HG02588 (cell line): ENCODE measurements around the gene TTL.

Experiments
- ATAC-seq: cut with Tn5 transposase; IDR thresholded peaks from one replicate; pipeline ENCODE4 v1.9.1; 2021; ENCODE audit warnings: mild to moderate bottlenecking, moderate library complexity; ENCODE audit not compliant: unreplicated experiment

TTL gene

DNA sequence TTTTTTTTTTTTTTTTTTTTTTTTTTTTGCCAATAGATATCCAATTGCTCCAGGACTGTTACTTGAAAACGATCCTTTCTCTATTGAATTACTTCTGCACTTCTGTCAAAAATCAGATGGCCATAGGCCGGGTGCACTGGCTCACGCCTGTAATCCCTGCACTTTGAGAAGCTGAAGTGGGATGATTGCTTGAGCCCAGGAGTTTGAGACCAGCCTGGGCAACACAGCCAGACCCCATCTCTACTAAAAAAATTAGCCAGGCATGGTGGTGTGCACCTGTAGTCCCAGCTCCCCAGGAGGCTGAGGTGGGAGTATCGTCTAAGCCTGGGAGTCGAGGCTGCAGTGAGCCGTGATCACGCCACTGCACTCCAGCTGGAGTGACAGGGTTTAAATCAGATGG is 98.1 kb downstream of the TTL start:
- ATAC-seq: no peak

DNA sequence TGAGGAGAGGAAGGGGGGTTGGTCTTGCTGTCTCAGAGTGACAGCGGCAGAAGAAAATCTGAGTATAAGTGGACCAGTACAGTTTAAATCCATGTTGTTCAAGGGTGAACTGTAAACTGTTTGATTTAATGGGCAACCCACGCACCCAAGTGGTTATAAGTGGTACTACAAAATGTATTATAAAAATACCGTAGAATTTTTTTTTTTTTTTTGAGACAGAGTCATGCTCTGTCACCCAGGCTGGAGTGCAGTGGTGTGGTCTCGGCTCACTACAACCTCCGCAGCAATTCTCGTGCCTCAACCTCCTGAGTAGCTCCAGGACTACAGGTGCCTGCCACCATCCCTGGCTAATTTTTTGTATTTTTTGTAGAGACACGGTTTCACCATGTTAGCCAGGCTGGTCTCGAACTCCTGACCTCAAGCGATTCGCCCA is 100.4 kb downstream of the TTL start:
- ATAC-seq: no peak

DNA sequence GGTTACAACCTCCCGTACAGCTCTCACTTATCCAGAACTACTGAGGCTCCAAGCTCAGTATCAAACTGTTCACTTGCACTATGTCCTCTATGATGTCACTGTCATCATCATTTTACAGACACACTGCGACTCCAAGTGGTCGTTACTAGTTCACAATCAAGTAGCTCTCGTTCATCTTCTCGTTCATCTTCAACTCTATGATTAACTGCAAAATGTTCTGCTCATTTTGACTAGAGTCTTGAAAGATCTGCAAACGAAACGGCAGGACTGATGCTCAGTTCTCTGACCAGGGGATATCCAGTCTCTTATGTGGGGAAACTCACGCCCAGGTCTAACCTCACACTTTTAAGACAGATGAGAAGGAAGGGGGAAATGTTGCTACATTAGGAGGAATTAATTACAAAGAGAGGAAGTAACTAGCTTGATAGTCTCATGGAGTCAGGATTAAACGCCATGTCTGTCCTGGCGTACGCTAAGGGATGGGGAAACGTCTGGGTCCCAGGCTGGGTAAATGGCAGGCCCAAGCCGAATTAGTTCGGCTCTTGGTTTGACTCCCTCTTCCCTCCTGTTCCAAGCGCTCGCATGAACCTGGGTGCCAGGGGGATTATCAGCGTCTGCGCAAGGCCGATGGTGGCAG is 101.7 kb downstream of the TTL start:
- ATAC-seq: no peak

DNA sequence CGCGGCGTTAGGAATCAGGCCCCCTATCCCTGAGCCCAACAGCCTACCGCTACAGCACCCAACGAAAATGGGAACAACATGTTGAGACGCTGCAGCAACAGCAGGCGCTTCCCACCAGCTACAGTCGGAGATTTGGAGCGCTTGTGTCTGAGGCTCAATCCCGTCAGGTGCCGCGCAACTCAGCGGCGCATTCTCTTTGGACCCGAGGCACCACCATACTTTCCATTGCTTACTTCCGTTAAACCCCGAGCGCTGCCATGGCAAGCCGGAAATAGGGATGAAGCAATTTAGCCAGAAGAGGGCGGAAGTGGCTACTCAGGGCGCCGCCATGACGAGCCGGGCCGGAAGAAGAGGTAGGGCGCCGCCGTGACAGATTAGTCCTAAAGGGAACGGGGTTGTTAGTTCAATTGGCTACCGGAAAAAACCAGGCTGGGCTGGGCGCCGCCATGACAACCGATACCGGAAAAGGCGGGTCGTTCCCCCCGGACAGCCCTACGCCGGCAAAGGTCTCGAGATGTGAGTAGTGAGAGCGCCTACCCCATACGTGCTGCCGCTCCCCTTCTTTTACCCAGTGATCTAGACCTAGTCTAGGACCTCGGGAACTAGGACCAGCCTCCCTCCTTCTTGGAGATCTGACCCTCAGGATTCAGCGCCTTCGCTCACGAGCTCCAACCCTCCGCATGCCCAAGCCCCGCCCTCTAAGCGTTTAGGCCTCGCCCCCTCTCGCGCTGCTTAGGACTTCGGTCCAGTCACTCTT is 102.4 kb downstream of the TTL start, which contains the start of gene CHCHD5:
Gene CHCHD5 (plus strand): TSS at position 476 of the 757 bp plus-strand sequence. CDS start 39 bp downstream, at position 515.
- peak; percentile 89 for ATAC-seq

DNA sequence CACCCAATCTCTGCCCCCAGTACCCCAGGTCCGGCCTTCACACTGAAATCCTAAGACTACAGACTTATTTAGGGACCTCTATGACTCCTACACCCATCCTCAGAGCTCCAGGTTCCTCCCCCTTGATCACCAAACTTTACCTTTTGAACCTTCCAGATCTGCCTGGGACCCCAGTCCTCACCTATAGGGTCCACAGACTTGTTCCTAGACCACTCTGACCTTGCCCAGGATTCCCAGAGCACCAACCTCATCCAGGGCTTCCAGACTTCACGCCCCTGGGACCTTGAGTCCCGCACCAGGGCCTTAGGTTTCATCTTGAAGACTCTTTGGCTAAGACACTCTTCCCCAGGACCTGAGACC is 102.9 kb downstream of the TTL start:
- no peak for ATAC-seq

DNA sequence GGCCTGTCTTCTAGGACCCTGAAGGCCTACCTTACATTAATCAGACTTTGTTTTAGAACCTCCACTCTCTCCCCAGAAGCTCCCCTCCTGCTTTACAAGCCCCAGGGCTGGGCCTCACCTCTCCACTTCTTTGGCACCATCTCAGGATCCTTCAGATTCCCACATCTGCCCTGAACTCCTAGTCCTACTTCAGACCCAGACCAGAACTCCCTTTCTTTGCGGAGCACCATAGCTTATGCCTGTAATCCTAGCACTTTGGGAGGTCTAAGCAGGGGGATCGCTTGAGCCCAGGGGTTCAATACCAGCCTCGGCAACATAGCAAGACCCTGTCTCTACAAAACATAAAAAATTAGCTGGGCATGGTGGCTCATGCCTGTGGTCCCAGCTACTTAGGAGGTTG is 103.4 kb downstream of the TTL start:
- ATAC-seq: no peak

DNA sequence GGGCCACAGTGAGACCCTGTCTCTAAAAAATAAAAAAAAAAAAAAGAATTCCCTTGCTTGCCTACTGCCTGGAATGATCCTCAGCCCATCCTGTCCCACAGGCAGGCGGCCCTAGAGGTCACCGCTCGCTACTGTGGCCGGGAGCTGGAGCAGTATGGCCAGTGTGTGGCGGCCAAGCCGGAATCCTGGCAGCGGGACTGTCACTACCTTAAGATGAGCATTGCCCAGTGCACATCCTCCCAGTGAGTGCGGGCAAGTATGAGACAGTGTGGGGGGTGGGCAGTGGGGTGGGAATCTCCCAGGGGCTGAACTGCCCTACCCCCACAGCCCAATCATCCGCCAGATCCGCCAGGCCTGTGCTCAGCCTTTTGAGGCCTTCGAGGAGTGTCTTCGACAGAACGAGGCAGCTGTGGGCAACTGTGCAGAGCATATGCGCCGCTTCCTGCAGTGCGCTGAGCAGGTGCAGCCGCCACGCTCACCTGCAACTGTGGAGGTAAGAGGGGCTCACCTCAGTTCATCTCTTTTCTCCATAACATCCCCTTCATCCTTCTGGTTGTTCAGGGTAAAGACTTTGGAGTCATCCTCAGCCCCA is 104.0 kb downstream of the TTL start:
- no peak for ATAC-seq

DNA sequence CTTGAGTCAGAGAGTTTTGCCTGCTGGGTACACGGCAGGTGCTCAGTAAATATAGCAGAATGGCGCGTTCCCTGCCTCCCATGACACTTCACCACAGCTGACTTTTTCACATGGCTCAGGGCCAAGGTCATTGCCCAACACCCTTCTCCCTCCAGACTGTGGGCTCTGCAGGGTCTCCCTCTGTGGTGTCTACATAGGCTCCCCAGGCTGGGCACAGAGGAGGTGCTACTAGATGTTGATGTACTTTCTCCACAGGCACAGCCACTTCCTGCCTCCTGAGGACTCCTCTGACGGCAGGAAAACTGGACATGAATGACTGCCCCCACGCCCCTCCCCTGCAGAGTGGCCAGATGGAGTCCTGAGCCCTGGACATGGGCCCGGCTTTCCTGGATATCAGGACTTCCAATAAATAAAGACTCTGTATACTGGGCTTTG is 106.7 kb downstream of the TTL start:
- ATAC-seq: no peak
